Measurements from ENCODE around the gene GSK3A. TPM values are rescaled to one million over a fixed set of nuclear protein-coding genes. Genes with fewer than 3 reads are reported as not detected.

GSK3A gene
- total and polyA plus RNA-seq, 2 of the 8 experiments (the other 6 are each of a cell fraction or from before 2014, with no cell fraction given), result 55.3 to 84.0 TPM

DNA sequence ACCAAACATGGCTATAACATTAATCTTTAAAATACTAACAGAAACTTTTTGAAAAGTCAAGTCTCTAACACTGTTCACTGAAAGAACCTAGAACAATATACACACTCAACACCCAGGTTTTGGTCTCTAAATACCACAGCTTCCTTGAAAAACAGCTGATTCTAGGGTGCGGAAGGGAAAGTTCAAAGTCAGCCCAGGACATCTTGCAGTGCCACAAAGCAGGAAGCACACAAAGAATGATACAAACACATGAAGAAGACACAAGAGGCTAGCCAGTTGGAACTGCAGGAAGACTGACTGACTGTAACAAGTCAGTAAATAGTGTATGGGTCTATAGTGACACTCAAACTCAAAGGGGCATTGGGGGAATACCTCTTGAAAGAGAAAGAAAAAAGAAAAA, 29.5 kb downstream of the GSK3A start:
- Histone ChIP-seq H2AFZ (ENCODE audit: low read length) (no peak overlapping the region), H3K9ac (replicated peaks in 1 of 4; ENCODE audit: extremely low read depth in 1 of 4, low read depth in 3 of 4, low read length in 3 of 4) (no peak overlapping the region), H4K5ac (ENCODE audit: insufficient read length, low read depth, low read length) (no peak overlapping the region), H3K27me3 (replicated peaks in 1 of 4; ENCODE audit: control insufficient read depth in 3 of 4, extremely low read depth in 1 of 4, insufficient read depth in 3 of 4, low read length in 3 of 4) (no peaks in the 10 kb centered on the region), H3K18ac (ENCODE audit: extremely low read depth, low read length) (no peak overlapping the region), H3K56ac (replicated peaks; ENCODE audit: insufficient read length, low read depth, low read length) (no peak overlapping the region), H4K91ac (replicated peaks; ENCODE audit: insufficient read length, low read length) (no peak overlapping the region), H2BK120ac (replicated peaks; ENCODE audit: low read depth, low read length) (no peak overlapping the region), H4K20me1 (replicated peaks in 1 of 2; ENCODE audit: control insufficient read depth in 1 of 2, insufficient read depth in 2 of 2, low read length in 2 of 2) (peaks cover 15 to 23% of the 10 kb centered on the region in 2 experiments), H3K9me3 (ENCODE audit: insufficient read depth in 2 of 2, low read depth in 1 of 2, low read length in 1 of 2) (no peaks in the 10 kb centered on the region), H2BK20ac (ENCODE audit: low read length) (no peak overlapping the region), H3K4me3 (ENCODE audit: extremely low read depth in 1 of 4, insufficient read depth in 2 of 4, low read depth in 3 of 4, low read length in 4 of 4) (no peak overlapping the region), H2BK5ac (ENCODE audit: low read depth, low read length) (no peak overlapping the region), H2BK15ac (ENCODE audit: low read length) (no peak overlapping the region), H3K14ac (ENCODE audit: insufficient read length) (no peak overlapping the region), H3K79me1 (ENCODE audit: low read depth, low read length) (peaks cover 15% of the 10 kb centered on the region), H3K79me2 (ENCODE audit: control insufficient read depth in 1 of 2, insufficient read depth in 2 of 2, low read length in 2 of 2) (peaks cover 27 to 44% of the 10 kb centered on the region in 2 experiments), H4K8ac (ENCODE audit: extremely low read depth, insufficient read depth, low read length) (no peak overlapping the region), H3K27ac (ENCODE audit: low read depth, low read length) (no peak overlapping the region), H2AK5ac (ENCODE audit: low read depth, low read length) (no peak overlapping the region), H2BK12ac (ENCODE audit: low read depth, low read length) (no peak overlapping the region), H3K4me1 (replicated peaks in 1 of 4; ENCODE audit: control insufficient read depth in 3 of 4, insufficient read depth in 4 of 4, low read length in 3 of 4) (peaks cover 2 to 6% (median 4%) of the 10 kb centered on the region in 4 experiments; a peak in 5 of 7 replicates), H3K4me2 (ENCODE audit: insufficient read depth in 1 of 2, low read depth in 2 of 2, low read length in 2 of 2) (no peak overlapping the region), H3K4ac (replicated peaks; ENCODE audit: insufficient read length, low read depth, low read length) (no peak overlapping the region), H3K23ac (ENCODE audit: insufficient read length) (no peak overlapping the region), H3K36me3 (ENCODE audit: control insufficient read depth in 2 of 4, insufficient read depth in 4 of 4, low read length in 3 of 4) (peaks cover 6 to 49% (median 23%) of the 10 kb centered on the region in 4 experiments; a peak in 7 of 8 replicates), H3K23me2 (ENCODE audit: low read depth, low read length) (peaks cover 8% of the 10 kb centered on the region; the same call in 1 of the 2 replicates)
- FAIRE-seq (no peak), DNase-seq (ENCODE audit: low read depth in 1 of 2, low spot score in 2 of 2) (no peak)
- TF ChIP-seq, protein P1, sequence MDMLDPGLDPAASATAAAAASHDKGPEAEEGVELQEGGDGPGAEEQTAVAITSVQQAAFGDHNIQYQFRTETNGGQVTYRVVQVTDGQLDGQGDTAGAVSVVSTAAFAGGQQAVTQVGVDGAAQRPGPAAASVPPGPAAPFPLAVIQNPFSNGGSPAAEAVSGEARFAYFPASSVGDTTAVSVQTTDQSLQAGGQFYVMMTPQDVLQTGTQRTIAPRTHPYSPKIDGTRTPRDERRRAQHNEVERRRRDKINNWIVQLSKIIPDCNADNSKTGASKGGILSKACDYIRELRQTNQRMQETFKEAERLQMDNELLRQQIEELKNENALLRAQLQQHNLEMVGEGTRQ (IDR thresholded peaks at IDR 0.05; ENCODE audit: low read length), result no peak
- TF ChIP-seq KDM5A (IDR thresholded peaks at IDR 0.05; ENCODE audit: low read length), result no peak
- TF ChIP-seq GTF2F1 (IDR thresholded peaks at IDR 0.05; ENCODE audit: borderline replicate concordance, low read depth, low read length), result no peak
- no peak for TF ChIP-seq EP300 (IDR thresholded peaks at IDR 0.05; ENCODE audit: borderline replicate concordance in 1 of 2, low read depth in 2 of 2, low read length in 2 of 2)
- no peak for TF ChIP-seq GABPA (IDR thresholded peaks at IDR 0.05; ENCODE audit: borderline replicate concordance, insufficient read depth, low read length)
- TF ChIP-seq MAFK (IDR thresholded peaks at IDR 0.05; ENCODE audit: low read depth, low read length), result no peak
- TF ChIP-seq NRF1 (IDR thresholded peaks at IDR 0.05; ENCODE audit: low read depth, low read length), result no peak
- TF ChIP-seq BCL11A (IDR thresholded peaks at IDR 0.05; ENCODE audit: low read depth in 2 of 2, low read length in 2 of 2), result no peak
- TF ChIP-seq TBP (IDR thresholded peaks at IDR 0.05; ENCODE audit: low read depth, low read length), result no peak
- ChIA-PET POLR2A (ENCODE audit: partially characterized antibody) (no interaction called here), CTCF (ENCODE audit: partially characterized antibody) (no interaction called here)
- WGBS, 2 experiments (ENCODE audit: extremely low coverage in 1 of 2, insufficient coverage in 1 of 2, insufficient read length in 1 of 2, insufficient replicate concordance in 2 of 2, low coverage in 1 of 2, low lambda C conversion rate in 2 of 2, missing lambda C conversion rate in 1 of 2), result 81% methylated on average over 1 of the region's 1 CpG; no CpG with 5 or more reads in 1 of the 2 experiments
